Stimulated activated CD8-positive, alpha-beta memory T cell treated with anti-CD3 and anti-CD28 coated beads, Interleukin-12 subunit alpha, Interleukin-12 subunit beta, amount 100 ng/mL, for 24 hours (primary cell): ENCODE results near the gene GPR89B.
"Not testable (repeated sequence)": the region's sequence is repeated elsewhere in the genome, so short reads cannot be mapped to it uniquely, and the experiment has no call there.

ENCODE experiments used
- DNase-seq: peaks from one replicate; pipeline ENCODE4 v3.0.0-alpha.2; 2020; ENCODE audit errors: extremely low read depth

GPR89B gene

DNA sequence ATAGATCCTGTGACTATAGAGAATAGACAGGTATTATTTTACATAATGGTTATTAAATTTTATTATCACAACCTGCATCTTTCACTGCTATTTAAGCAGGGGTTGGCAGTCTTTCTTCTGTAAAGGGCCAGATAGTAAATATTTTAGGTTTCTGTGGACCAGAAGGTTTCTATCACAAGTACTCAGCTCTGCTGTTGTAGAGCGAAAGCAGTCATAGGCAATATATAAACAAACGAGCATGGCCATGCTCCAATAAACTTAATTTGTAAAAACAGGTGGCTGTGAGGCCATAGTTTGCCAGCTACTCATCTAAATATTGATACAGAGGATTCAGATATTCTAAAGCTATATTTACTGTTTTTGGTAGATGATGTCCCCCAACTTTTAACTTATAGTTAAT, 12.2 kb downstream of the GPR89B start:
- not testable (repeated sequence) for DNase-seq

DNA sequence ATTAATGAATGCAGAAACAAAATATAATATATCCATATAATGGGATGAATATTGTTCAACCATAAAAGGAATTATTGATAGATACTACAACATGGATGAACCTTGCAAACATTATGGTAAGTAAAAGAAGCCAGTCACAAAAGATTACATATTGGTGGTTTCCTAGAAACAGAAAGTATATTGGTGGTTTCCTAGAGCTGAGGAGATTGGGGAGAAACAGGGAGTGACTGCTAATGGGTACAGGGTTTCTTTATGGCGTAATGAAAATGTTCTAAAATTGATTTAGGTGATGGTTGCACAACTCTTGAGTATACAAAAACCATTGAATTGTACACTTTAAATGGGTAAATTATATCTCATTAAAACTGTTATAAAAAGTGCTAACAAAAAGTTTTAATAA, 14.3 kb downstream of the GPR89B start:
- not testable (repeated sequence) for DNase-seq

DNA sequence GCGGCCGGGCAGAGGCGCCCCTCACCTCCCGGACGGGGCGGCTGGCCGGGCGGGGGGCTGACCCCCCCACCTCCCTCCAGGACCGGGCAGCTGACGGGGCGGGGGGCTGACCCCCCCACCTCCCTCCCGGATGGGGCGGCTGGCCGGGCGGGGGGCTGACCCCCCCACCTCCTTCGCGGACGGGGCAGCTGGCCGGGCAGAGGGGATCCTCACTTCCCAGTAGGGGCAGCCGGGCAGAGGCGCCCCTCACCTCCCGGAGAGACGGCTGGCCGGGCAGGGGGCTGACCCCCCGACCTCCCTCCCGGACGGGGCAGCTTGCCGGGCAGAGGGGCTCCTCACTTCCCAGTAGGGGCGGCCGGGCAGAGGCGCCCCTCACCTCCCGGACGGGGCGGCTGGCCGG, 21.3 kb downstream of the GPR89B start:
- DNase-seq = not testable (repeated sequence)

DNA sequence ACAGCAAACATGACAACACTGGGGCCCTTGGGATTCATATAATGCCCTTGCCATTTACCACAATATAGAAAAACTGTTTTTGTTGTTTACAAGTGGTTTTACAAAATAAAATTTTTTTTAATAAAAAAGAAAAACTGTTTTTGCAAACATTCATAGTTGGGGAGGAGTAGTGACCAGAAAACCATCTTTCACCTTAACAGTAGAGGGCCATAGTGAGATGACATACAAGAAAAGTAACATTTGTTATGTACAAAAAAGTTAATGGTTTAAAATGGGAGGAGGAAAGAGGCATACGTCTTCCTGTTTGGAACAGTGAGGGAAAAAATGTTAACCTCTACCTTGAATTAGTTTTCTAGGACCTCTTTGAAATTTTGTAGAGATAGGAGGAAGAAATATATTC, 30.7 kb downstream of the GPR89B start:
- DNase-seq = not testable (repeated sequence)

DNA sequence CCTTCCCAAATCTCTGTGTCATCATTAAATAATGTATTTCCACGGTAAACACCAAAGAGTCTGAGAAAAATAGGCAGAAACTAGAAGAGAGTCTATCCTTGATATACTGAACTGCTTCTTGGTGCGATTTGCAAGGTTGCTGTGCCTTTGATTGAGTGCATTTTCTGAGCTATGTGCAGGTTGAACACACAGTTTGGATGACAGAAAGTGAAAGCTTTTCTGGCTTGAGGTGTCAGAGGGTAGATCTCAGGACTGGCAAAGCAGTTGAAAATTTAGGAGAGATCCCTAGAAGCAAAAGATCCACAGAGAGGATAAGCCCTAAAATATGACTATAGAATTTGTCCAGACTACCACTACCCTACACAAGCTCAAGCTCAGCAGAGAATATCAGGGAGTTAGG, 31.5 kb downstream of the GPR89B start:
- not testable (repeated sequence) for DNase-seq

DNA sequence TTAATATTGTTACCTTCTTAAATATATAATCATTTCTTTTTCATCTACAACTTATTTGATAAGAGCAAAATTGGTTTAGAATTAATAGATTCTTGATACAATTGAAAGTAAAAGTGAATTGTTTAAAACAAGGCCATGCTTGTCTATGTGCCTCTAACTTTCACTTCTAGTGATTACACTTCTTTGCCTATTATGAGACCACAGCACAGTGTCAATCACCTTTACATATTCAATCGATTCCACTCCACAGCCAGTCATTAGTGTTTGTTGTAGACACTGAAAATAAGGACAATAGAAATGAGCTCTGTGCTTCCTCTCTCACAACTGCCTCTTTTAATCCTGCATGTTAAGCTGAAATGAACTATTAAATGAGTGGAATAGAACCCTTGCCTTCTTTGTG, 36.4 kb downstream of the GPR89B start:
- not testable (repeated sequence) for DNase-seq

DNA sequence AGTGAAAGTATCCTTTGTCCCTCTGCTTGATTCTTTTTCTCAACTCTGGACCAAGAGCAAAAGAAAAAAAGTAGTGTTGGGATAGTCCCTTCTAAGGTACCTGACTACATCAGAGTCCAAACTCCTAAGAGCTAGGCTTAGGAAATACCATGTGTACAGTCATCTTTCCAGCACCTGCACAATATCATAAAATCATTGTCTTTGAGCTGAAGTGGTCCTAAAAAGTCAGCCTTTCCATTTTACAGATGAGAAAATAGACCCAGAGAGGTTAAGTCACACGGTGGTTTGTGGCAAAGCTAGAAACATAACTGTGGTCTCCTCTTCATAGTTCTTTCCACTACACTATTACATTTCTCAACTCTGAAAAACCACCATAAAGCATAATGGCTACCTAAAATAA, 38.4 kb downstream of the GPR89B start:
- not testable (repeated sequence) for DNase-seq

DNA sequence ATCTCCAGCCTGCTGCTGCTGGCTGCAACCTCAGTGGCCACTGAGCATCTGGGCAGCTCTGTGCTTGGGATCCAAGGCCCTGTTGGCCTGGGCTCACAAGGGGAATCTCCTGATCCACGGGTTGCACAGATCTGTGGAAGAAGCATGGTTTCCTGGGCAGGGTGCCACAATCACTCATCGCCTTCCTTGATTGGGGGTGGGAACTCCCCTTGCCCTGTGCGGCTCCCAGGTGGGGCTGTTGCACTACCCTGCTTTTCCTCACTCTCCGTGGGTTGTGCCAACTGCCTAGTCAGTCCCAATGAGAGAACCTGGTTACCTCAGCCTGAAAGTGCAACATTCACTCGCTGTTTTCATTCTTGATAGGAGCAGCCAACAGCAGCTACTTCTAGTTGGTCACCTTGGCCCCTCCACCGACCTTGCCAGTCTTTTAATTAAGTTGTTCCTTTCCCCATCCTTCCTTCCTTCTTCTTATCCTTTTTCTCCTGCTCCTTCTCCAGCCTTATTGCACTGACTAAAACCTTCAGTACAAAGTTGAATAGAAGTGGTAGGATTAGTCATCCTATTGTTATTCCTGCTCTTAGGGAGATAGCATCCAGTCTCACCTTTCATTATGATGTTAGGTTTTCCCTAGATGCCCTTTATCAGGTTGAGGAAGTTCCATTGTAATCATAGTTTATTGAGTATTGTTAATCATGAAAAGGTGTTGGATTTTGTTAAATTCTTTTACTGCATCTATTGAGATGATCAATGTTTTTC, 50.9 kb downstream of the GPR89B start:
- not testable (repeated sequence) for DNase-seq

DNA sequence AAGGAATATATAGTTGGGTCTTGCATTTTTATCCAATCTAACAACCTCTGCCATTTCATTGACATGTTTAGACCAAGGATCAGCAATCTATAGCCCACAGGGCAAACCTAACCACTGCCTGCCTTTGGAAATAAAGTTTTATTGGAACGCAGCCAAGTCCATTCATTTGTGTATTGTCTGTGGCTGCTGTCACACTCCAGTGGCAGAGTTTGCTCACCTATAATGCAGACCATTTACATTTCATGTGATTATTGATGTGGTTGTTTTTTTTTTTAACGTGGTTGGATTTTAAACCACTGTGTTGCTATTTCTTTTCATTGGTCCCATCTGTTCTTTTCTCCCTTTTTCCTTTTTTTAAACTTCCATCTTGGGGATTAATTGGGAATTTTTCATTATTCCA, 57.2 kb downstream of the GPR89B start:
- DNase-seq = not testable (repeated sequence)

DNA sequence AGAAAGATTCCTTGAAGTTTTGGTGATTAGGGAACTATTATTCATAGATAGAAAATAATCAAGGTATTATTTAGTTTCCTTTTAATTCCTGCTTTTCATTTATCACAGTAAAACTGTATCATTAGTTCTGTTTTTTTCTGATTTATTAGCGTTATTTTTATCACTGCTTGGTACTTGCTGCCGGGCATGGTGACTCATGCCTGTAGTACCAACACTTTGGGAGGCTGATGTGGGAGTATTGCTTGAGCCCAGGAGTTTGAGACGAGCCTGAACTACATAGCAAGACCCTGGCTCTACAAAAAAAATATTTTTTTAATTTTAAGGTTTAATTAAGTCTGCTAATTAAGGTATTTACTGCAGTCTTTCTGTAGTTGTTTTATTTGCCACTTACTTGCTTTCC, 59.7 kb downstream of the GPR89B start:
- DNase-seq = not testable (repeated sequence)

DNA sequence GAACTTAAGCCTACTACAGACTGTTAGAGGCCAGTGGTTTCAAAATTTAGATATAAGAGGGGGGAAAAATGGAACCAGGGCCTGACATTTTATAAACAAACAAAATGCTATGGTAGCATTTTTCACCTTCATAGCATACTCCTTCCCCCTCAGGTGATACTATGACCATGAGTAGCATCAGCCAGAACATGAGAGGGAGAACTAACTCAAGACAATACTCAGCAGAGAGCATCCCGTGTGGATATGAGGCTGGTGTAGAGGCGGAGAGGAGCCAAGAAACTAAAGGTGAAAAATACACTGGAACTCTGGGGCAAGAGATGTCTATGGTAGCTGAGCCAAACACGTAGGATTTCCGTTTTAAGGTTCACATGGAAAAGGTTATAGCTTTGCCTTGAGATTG, 64.7 kb downstream of the GPR89B start:
- not testable (repeated sequence) for DNase-seq

DNA sequence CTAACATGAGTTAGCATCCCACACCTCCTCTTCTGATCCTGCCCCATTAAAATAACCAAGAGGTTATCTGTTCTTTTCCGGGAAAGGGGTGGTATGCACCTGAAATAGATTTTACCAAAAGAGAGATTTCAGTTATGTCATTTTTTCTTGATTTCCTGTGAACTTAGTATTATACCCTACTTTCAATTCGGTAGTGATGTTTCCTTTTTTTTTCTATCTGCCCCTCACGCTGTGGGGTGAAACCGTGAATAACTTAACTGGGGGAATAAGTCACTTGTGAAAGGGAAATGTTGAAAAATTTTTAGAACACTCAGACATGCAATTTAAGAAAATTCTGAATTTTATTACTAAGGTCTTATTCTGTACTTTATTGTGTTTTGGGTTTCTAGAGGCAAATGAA, 65.2 kb downstream of the GPR89B start:
- not testable (repeated sequence) for DNase-seq

DNA sequence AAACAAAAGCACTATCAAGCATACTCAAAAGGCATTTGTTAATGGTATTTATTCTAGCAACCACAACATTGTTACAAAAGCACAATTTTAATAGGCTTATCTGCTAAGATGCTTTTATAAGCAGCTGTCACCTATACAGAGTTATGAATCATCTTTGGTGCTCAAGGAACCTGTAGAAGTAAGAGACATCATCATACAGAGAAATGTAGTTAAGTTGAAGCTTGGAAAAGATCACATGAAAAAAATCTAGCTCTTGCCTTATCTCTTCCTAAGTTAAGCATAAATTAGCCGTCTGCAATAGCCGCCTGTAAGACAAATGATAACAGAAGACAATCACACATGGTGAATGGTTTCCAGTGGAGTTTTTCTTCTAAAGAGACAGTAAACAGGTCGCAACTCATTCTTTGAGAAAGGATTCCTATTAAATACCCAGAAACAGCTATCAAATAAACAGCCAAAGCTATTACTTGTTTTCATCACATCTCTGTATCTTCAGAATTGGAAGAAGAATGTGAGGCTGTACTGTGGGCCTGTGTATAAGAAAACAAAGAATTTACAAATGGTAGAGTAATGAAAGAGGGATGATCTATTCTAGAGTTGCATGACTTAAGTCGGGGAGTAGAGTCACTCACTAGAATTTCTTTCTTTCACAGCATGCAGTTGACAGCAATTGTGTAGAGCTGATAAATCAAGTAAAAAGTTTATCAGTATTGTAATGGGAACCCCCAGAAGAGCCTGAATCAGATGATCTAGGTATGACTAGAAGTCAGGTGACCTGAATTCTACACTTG, 65.8 kb downstream of the GPR89B start:
- DNase-seq = not testable (repeated sequence)

DNA sequence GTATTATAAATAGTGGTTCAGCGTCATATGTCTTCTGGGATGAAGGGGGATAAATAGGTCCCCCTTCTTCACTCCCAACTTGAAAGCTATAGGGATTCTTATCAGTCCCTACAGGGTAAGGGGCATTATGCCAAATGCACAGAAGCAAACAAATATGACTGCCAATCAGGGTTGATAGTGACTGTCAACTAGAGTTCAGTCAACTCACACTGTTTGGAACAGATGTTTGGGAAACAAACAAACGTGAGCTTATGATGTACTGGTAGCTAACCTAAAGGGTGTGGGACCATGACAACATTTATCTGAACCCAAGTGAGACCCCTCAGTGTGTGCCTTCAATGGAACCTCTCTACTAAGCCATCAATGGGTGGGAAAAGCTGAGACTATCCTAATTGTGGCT, 67.9 kb downstream of the GPR89B start:
- not testable (repeated sequence) for DNase-seq

DNA sequence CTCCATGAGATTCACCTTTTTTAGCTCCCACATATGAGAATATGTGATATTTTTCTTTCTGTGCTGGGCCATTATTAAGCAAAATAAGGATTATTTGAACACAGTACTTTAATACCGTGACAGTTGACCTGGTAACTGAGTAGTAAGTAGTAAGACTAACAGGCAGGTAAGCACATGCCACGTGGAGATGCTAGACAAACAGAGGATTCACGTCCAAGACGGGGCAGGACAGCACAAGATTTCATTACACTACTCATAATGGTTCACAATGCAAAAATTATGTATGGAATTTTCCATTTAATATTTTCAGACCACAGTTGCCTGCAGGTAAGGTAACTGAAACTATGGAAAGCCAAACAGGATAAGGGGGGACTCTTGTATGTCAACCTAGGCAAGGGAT, 79.5 kb downstream of the GPR89B start:
- not testable (repeated sequence) for DNase-seq

DNA sequence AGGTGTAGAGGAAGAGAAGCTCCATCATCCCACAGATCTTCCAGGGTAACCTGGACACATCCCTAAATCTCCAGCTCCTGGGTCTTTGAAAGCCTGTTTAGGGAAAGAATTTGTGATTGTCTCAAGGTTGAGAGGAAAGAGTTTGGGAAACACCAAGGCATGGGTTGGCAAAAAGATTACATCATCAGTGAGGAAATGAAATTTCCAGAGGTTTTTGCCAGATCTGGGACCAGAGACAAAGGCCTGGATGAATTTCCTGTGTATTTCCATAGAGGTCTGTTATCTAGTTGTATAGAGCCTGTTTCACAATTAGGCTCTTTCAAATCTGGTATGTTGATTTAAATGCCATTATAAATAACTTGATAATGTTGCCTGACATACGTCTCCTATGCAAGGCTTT, 82.3 kb downstream of the GPR89B start:
- no peak for DNase-seq

DNA sequence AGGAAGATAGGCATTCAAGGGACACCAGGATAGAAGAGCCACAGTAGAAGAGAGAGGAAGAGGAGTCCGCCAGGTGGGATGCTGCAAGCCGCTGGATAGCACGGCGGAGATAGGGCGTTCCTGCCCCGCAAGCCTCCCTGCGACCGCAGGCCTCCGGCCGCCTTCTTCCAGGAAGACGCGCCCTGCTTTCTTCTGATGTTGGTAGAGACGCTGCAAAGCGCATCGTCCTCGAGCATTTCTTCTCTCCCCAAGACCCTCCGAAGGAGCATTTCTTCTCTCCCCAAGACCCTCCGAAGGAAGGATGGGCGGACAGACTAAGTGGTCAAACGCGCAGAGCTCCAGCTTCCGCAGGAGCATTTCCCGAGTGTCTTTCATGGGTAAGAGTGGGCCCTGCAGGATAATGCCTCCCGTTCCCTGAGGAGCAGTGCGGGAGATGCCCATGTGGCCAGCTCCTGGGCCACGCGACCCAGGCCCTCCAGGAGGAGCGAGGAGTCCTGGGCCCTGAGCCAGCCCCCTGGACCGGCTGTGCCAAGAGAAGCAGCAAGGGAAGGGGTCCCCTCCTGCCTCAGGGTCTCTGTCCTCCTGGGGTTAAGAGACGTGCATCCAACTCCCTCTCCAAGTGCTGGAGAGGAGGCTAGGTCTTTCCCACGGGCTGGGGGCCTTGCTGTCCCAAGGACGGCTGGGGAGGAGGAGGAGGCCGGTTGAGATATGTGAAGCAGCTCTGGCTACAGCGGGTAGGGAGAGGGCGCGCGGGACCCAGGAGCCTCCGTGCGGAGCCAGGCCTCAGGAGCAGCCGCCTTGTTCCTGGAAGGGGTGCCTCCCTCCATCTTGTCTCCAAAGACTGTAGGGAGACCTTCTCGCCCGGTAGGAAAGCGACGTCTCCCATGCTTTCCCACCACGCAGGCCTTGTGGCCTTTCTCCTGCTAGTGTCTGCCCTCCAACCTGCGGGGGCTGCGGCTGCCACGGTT, 85.2 kb downstream of the GPR89B start:
- not testable (repeated sequence) for DNase-seq

DNA sequence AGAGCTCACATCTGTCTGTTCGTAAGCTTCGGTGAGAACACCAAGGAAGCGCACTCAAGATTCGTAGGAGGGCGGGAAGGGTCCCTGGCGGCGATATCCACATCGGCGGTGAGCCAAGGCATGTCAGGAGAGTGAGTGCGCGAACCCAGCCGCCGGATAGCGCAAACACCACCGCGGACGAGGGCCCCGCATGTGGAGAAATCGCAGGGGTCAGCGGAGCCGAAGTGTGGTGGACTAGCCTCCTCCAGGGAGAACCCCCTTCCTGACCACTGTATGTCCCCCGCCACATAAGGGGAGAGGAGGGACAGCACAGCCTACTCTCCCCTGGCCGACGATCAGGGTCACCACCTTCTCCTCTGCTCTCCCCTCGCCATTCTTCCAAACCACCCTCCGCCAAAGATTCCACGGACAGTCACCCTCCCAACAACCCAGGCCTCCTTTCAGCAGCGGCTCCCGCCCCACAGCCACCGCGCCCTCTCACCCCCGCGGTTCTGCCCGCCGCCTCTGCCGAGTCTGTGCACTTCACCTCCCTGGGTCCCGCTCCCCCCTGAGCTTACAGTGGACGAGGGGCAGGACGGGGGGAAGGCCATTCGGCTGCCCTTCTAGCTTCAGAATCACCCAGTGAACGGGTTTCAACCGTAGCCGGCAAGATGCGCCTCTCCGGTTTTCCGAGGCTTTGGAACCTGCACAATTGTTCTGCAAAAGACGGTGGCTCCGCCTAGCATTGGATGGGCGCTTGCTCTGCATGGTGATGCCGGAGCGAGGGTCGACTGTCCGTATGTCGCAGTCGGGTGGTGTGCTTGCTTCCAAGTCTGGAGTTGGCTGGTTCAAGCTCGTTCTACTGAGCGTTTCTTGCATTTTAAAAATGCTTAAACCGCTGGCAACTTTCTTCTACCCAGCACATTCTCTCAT, 86.3 kb downstream of the GPR89B start:
- DNase-seq = not testable (repeated sequence)

DNA sequence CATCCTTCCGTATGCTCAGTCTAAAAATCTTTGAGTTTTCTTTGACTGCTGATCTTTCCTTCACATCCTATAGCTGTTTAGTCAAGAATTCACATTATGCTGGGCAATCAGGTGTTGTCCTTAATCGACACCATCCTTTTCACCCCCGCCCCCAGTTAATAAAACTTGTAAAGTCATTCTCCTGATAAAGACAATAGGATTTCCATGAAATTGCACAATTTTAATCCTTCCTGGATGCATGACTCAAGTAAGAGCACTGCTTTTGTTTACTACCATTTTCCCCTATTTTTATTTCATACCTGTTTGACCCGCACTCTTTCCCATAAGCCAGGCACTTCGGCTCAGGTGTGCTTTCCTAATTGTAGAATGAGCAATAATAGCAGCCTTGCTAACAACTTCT, 96.7 kb downstream of the GPR89B start:
- not testable (repeated sequence) for DNase-seq

DNA sequence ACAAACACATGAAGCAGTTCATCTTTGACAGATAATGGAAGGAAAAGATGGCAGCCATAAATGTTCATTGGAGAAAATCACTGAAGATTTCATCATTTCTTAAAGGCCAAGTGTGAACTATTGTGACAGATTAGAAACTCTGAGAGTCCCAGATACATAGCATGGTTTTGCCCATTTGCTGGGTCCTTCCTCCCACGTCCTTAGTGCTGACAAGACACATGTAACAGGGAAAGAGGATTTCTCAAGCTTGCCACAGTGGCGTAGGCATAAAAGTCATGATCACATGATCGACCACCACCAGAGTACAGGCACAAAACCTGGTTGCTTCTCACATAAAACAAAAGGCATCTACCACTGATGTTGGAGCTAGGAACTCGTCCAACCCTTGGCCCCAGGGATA, 98.8 kb downstream of the GPR89B start:
- DNase-seq = not testable (repeated sequence)

DNA sequence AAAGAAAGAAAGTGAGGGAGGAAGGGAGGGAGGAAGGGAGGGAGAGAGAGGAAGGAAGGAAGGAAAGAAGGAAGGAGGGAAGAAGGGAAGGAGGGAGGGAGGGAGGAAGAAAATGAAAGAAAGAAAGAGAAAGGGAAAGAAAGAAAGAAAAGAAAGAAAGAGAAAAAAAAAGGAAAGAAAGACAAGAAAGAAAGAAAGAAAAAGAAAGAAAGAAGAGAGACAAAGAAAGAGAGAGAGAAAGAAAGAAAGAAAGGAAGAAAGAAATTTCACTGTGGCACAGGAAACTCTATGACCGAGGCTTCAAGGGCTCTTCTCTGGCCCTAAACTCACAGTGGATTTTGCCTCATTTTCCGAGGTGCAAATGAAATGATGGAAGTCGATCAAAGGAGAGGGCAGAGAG, 104.0 kb downstream of the GPR89B start:
- DNase-seq = not testable (repeated sequence)
